Islet precursor cell (in vitro differentiated cells): ENCODE measurements around the gene RUVBL2.
A peak's percentile ranks its signal among the peaks of the same experiment; 100 is the strongest.

ENCODE experiments used
- DNase-seq: peaks from one replicate; pipeline ENCODE4 v3.0.0-alpha.2; 2018

The RUVBL2 gene

GRCh38 chr19:48964205-48965039 is 29.3 kb upstream of the RUVBL2 start:
- no peak for DNase-seq

DNA sequence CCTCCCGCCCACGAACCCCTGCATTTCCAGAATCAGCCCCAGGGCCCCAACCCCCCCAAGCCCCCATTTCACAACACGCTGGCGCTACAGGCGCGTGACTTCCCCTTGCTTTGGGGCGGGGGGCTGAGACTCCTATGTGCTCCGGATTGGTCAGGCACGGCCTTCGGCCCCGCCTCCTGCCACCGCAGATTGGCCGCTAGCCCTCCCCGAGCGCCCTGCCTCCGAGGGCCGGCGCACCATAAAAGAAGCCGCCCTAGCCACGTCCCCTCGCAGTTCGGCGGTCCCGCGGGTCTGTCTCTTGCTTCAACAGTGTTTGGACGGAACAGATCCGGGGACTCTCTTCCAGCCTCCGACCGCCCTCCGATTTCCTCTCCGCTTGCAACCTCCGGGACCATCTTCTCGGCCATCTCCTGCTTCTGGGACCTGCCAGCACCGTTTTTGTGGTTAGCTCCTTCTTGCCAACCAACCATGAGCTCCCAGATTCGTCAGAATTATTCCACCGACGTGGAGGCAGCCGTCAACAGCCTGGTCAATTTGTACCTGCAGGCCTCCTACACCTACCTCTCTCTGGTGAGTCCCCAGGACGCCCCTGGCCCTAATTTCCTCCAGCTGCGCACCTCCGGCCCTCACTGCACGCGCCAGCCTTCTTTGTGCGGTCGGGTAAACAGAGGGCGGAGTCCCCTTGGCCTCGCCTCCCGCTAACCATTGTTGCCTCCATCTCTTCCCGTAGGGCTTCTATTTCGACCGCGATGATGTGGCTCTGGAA is 28.5 kb upstream of the RUVBL2 start, which contains the start of gene FTL:
TSS of gene FTL (plus strand) at position 270 of the 766 bp plus-strand sequence. CDS start at position 469, 199 bp downstream.
- peak; percentile 98 for DNase-seq

DNA sequence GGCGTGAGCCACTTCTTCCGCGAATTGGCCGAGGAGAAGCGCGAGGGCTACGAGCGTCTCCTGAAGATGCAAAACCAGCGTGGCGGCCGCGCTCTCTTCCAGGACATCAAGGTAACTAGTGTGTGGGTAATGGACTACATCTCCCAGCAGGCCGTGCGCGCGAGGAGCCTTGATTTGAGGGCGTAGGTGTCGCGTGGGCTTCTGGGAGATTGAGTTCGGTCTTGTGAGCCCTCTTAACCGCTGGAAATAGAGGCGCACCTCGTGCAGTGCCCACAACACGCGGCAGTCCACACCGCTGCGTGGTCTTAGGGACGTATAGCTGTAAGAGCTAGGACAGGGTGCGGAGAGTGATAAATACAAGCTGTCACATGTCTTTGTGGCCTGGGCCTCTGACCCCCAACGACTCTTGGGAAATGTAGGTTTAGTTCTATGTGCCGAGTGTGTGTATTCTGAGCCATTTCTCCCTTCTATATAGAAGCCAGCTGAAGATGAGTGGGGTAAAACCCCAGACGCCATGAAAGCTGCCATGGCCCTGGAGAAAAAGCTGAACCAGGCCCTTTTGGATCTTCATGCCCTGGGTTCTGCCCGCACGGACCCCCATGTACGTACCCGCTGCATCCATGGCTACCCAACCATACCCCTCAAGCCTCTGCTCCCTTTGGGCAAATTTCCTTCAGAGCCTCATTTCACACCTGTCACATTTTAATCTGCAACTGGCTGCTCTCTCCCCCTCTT is 27.7 kb upstream of the RUVBL2 start:
- DNase-seq: peak; percentile 90

GRCh38 chr19:48966541-48967345 is 26.9 kb upstream of the RUVBL2 start:
- no peak for DNase-seq

- peak; percentile 57 for DNase-seq
Measured at GRCh38 chr19:48967346-48968178, 26.1 kb upstream of the RUVBL2 start.

DNA sequence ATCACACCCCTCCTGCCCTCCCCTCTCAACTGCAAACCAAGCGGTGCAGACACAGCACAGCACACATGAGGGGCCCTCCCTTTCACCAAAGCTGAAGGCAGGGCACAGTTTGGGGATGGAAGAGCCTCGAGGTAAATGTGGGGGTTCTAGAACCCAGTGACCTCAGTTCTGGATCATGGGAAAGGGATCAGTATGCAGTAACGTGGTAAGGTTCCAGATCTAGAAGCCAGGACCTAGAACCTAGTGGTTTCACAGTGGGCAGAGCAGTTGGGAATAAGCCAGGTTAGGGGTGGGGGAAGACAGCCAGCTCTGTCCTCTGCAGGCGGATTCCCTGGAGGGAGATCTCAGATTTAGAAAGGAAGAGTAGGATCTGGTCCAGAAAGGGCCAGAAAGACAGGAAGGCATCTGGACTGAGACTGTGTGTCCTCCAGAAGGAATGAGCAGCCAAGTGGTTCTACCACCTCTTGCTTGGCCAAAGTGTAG is 25.5 kb upstream of the RUVBL2 start:
- DNase-seq: no peak

DNA sequence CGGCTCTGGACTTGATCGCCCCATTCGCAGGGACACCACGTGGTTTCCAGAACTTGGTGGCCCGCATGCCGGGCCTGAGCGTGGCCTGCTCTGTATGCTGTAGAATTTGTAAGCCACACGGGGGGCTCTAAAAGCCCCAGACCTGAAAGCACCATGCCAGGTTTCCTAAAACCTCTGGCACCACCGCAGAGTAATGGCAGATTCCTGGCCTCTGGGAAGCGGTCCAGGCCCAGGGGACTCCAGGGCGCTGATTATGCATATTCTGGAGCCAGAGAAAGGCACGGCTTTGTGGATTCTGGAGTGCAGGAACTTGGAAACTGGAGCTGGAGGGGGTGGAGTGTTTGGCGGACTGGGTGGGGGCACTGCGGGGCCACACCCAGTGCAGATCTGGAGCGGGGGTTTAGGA is 24.9 kb upstream of the RUVBL2 start:
- no peak for DNase-seq

GRCh38 chr19:48969276-48970138 is 24.2 kb upstream of the RUVBL2 start:
- DNase-seq: no peak

DNA sequence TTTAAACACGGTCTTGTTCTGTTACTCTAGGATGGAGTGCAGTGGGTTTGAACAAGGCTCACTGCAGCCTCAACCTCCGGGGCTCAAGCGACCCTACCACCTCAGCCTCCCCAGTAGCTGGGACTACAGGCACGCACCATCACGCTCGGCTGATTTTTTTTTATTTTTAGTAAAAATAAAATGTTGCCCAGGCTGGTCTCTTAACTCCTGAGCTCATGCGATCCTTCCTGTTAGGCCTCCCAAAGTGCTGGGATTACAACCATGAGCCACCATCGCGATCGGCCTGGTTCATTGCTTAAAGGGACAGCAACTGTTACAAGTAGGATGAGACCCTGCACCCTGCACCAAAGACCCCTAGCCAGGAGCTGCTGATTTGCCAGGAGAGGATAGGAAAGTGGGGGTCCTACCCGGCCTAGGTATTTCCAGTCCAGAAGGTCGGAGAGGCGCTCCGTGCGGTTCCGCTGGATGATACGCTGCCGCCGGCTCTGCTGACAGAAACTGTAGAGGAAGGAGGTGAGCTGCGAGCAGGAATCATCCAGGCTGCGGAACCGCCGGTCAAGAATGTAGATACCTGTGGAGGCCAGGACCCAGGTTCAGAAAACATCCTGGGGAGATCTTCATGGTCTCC is 23.4 kb upstream of the RUVBL2 start:
- DNase-seq: no peak

- DNase-seq: peak; percentile 87
Measured at GRCh38 chr19:48970923-48971395, 22.7 kb upstream of the RUVBL2 start.

DNA sequence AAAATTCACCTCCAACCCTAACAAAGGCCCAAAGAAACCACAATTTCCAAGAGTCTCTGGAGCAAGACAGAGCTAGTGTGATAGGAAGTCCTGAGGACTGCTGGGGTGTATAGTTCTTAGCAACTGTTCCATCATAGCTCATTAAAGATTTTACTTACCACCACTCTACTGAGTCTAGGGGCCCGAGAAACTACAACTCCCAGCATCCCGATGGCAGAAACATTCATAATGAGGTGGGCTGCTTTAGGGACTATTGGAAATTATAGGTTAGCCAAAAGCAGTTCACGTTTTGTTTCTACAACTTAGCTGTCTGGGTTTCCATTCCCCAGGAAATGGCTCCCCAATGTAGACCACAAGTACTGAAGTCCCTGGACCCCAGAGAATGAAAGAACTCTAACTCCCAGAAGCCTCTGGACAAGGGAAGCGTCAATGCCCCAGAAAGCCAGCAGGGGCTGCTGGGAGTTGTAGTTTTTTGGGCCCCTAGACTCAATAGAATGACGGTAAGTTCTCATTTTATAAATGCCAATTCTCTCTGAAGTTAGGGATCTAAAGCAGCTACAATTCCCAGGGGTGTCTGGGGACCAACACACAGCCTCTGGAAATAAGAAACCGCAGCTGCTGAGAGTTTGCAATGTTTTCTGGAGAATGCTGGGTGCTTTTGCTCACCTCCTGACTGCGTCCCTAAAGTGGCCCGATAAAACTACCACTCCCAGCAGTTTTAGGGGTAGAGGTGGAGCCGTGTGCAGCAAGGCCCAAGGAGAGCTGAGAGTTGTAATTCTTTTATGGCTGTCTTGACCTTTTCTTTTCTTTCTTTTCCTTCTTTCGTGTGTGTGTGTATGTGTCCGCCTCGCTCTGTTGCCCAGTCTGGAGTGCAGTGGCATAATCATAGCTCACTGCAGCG is 17.5 kb upstream of the RUVBL2 start:
- DNase-seq: no peak

DNA sequence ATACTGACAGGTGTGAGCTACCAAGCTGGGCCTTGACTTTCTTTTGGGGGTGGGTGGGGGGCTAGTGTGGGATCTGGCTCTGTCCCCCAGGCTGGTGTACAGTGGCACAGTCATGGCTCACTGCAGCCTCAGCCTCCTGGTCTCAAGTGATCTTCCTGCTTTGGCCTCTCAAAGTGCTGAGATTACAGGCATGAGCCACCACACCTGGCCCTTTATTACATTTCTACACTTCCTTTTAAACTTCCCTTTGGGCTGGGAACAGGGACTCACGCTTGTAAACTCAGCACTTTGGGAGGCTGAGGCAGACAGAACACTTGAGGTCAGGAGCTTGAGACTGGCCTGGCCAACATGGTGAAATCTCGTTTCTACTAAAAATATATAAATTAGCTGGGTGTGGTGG is 16.6 kb upstream of the RUVBL2 start:
- no peak for DNase-seq

DNA sequence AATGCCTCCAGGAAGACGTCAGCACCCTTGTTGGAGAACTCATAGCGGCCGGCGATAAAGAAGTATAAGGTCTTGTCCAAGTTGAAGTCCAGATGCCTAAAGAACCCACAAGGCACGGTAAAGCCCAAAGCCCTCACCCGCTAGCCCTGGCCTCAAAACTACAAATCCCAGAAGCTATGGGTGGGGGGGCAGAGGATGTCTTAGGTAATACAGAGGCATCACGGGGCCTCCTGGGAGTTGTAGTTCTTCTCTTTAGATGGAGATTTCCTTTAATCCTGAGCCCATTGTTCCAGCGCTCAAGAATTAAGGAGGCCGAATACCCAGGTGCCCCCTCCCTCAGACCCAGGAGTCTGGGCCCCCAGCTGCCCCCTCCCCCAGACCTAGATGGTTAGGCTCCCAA is 11.4 kb upstream of the RUVBL2 start:
- DNase-seq: no peak

DNA sequence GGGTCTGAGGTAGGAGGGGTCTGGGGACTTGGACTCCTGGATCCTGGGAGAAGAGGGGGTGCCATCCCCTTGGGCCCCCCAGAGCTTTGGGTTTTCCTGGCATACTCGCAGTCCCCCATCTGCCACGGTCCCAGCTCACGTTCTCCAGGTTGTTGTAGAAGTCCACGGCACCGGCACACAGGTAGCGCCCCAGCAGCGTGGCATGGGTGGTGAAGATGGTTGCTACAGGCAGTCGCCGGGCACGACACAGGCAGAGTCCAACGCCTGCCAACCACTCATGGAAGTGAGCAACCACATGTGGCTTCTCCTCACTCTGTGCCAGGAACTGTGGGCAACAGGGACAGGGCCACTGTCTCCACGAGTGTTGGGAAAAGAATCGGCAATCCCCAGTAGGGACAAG is 8.0 kb upstream of the RUVBL2 start:
- DNase-seq: no peak

GRCh38 chr19:48986211-48986610 is 7.5 kb upstream of the RUVBL2 start:
- DNase-seq: no peak

DNA sequence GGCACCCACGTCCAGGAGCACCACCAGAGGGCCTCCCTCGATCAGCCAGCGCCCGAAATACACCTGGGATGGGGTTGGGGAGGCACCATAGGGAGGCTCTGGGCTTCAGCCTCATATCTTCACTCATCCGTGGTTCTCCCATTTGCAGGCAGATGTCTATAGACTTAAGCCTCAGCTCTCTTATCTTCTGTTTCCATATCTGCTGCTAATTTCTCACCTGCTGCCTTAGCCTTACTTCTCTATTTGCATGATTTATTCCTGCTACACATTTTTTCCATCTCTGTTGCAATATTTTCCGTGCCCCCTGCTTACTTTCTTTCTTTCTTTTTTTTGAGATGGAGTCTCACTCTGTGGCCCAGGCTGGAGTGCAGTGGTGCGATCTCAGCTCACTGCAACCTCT is 6.4 kb upstream of the RUVBL2 start:
- no peak for DNase-seq

DNA sequence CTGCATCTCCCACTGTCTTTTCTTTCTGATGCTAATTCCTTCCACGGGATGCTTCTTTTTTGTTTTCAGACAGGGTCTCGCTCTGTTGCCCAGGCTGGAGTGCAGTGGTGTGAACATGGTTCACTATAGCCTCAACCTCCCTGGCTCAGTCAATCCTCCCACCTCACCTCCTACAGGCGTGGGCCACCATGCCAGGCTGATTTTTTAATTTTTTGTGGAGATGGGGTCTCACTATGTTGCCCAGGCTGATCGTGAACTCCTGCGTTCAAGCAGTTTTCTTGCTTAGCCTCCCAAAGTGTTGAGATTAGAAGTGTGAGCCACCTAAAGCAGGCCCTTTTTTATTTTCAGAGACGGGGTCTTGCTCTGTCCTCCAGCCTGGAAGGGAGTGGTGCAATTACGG is 5.4 kb upstream of the RUVBL2 start:
- no peak for DNase-seq

GRCh38 chr19:48988860-48989259 is 4.8 kb upstream of the RUVBL2 start:
- no peak for DNase-seq
